Transverse colon (tissue), 3 donors: ENCODE measurements around the gene REG1A.

Experiments used
- POLR2A ChIP-seq: fragments of 450-650 bp; IDR thresholded peaks from one replicate; pipeline ENCODE4 v1.6.1; 2016; ENCODE audit warnings: antibody characterized with exemption, mild to moderate bottlenecking, moderate library complexity
- TF ChIP-seq, protein P1 (sequence below), 5 experiments: fragments of 200-600 bp in 3 of 5; fragments of 450-650 bp in 2 of 5; sonication (generic) in 3 of 5; IDR thresholded peaks; 1 replicate in 2 of 5; 2 replicates in 3 of 5; pipeline ENCODE4 v1.5.1; 2016 to 2017; ENCODE audit warnings: antibody characterized with exemption in 5 of 5, inconsistent platforms in 3 of 5, mild to moderate bottlenecking in 2 of 5, moderate library complexity in 1 of 5

DNA sequence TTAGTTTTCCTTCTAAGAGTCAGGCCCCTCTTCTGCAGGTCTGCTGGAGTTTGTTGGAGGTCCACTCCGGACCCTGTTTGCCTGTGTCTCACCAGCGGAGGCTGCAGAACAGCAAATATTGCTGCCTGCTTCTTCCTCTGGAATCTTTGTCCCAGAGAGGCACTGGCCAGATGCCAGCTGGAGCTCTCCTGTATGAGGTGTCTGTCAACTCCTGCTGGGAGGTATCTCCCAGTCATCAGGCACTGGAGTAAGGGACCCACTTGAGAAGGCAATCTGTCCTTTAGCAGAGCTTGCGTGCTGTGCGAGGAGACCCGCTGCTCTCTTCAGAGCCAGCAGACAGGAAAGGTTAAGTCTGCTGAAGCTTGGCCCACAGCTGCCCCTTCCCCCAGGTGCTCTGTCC lies 37.3 kb upstream of the REG1A start:
- TF ChIP-seq, protein P1, sequence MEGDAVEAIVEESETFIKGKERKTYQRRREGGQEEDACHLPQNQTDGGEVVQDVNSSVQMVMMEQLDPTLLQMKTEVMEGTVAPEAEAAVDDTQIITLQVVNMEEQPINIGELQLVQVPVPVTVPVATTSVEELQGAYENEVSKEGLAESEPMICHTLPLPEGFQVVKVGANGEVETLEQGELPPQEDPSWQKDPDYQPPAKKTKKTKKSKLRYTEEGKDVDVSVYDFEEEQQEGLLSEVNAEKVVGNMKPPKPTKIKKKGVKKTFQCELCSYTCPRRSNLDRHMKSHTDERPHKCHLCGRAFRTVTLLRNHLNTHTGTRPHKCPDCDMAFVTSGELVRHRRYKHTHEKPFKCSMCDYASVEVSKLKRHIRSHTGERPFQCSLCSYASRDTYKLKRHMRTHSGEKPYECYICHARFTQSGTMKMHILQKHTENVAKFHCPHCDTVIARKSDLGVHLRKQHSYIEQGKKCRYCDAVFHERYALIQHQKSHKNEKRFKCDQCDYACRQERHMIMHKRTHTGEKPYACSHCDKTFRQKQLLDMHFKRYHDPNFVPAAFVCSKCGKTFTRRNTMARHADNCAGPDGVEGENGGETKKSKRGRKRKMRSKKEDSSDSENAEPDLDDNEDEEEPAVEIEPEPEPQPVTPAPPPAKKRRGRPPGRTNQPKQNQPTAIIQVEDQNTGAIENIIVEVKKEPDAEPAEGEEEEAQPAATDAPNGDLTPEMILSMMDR (IDR thresholded peaks at IDR 0.05), result no peak
- no peak for TF ChIP-seq POLR2A
